Right lobe of liver (tissue), 4 donors: ENCODE measurements around the gene NUP214.

ENCODE experiments used
- CTCF ChIP-seq, 4 donors: fragments of 200-600 bp in 3 of 4; fragments of 450-650 bp in 1 of 4; IDR thresholded peaks; one replicate each; pipeline versions ENCODE4 v1.5.1 to v1.8.0; 2016 to 2022; ENCODE audit warnings: antibody characterized with exemption in 4 of 4, mild to moderate bottlenecking in 2 of 4
- POLR2A ChIP-seq: fragments of 450-650 bp; IDR thresholded peaks from one replicate; pipeline ENCODE4 v1.6.1; 2017; ENCODE audit warnings: antibody characterized with exemption, mild to moderate bottlenecking
- donor health status: DM: no; HTN: no; CAD: no.
- donor health status: DM: no; HTN: no; CAD: no.
- donor health status: DM: no; HTN: yes; CAD: no.

DNA sequence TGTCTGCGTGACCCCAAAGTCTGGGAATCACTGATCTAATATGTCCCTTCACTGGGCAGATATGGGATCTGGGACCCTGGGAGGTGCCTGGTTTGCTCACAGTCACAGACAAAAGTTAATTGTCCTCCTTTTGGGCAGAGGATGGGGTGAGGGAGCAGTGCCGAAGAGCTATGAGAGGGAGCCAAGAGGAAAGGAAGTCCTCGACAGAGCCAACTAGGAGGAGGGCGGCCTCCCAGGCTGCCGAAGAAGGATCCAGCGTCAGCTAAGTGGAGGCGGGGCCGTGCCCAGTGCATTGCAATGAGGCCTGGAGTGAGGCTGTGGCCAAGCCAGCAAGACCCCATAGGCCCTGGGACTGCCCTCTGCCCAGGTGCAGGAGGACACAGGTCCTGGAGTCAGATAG is 17.6 kb upstream of the NUP214 start:
- no peak for TF ChIP-seq POLR2A
- TF ChIP-seq CTCF (IDR thresholded peaks at IDR 0.05): no peak
